WTC11 (cell line): Measurements from ENCODE around the gene PPAN. TPM values are rescaled to one million over a fixed set of nuclear protein-coding genes. Genes with fewer than 3 reads are reported as not detected.

ENCODE experiments used
- ATAC-seq: fragments of 200-7000 bp; cut with Tn5 transposase; 2 replicates; pipeline ENCODE4 v1.10.0; 2021; ENCODE audit warnings: mild to moderate bottlenecking, moderate library complexity
- CTCF ChIA-PET: fragments of 300-600 bp; sonication (Branson Sonifier 250); formaldehyde crosslinking; loops from one replicate; lab custom pipeline; 2021; ENCODE audit warnings: antibody characterized with exemption; lab: Charles Lee
- POLR2A ChIA-PET: fragments of 350-600 bp; sonication (Branson Sonifier 250); formaldehyde crosslinking; loops from one replicate; lab custom pipeline; 2021; ENCODE audit warnings: antibody characterized with exemption; lab: Charles Lee
- DNase-seq: peaks from one replicate; pipeline ENCODE4 v3.0.0; 2021; ENCODE audit warnings: low spot score
- H3K27ac Mint-ChIP-seq: 2 replicates; pipeline ENCODE4 v1.8.0; 2021; ENCODE audit warnings: mixed read lengths
- H3K27me3 Mint-ChIP-seq: 2 replicates; pipeline ENCODE4 v1.8.0; 2021; ENCODE audit warnings: low read depth, mild to moderate bottlenecking, moderate library complexity, mixed read lengths
- H3K36me3 Mint-ChIP-seq: 2 replicates; pipeline ENCODE4 v1.8.0; 2021; ENCODE audit warnings: mixed read lengths
- H3K4me1 Mint-ChIP-seq: 2 replicates; pipeline ENCODE4 v1.8.0; 2022; ENCODE audit warnings: mixed read lengths
- H3K4me3 Mint-ChIP-seq: 2 replicates; pipeline ENCODE4 v1.8.0; 2021; ENCODE audit warnings: mild to moderate bottlenecking, moderate library complexity, mixed read lengths
- H3K9me3 Mint-ChIP-seq: 2 replicates; pipeline ENCODE4 v1.8.0; 2021; ENCODE audit warnings: mixed read lengths
- ATF1 ChIP-seq: sonication (generic); formaldehyde crosslinking; IDR thresholded peaks from 2 replicates; pipeline ENCODE4 v1.8.1; 2023; ENCODE audit warnings: mild to moderate bottlenecking, moderate library complexity, missing genetic modification reagents
- EMX1 ChIP-seq: fragments of 250-450 bp; sonication (Bioruptor Pico); IDR thresholded peaks from 2 replicates; pipeline ENCODE4 v1.8.0; 2021; ENCODE audit warnings: mild to moderate bottlenecking
- MAX ChIP-seq: sonication (generic); formaldehyde crosslinking; IDR thresholded peaks from 2 replicates; pipeline ENCODE4 v1.8.0; 2022; ENCODE audit warnings: mild to moderate bottlenecking, missing genetic modification reagents
- NFE2L1 ChIP-seq: sonication (generic); formaldehyde crosslinking; IDR thresholded peaks from 2 replicates; pipeline ENCODE4 v1.8.1; 2023; ENCODE audit warnings: missing genetic modification reagents
- RELA ChIP-seq: sonication (generic); formaldehyde crosslinking; IDR thresholded peaks from 2 replicates; pipeline ENCODE4 v1.8.1; 2022; ENCODE audit warnings: missing genetic modification reagents, mild to moderate bottlenecking, borderline replicate concordance
- TCF7 ChIP-seq: sonication (generic); formaldehyde crosslinking; IDR thresholded peaks from 2 replicates; pipeline ENCODE4 v1.8.0; 2022; ENCODE audit warnings: mild to moderate bottlenecking, low read depth, missing genetic modification reagents, moderate library complexity
- TEAD1 ChIP-seq: sonication (generic); formaldehyde crosslinking; IDR thresholded peaks from 2 replicates; pipeline ENCODE4 v1.8.0; 2022; ENCODE audit warnings: mild to moderate bottlenecking, missing genetic modification reagents
- ZNF219 ChIP-seq: sonication (generic); formaldehyde crosslinking; IDR thresholded peaks from 2 replicates; pipeline ENCODE4 v1.8.0; 2023; ENCODE audit warnings: missing genetic modification reagents, mild to moderate bottlenecking, borderline replicate concordance
- ZNF232 ChIP-seq: sonication (generic); formaldehyde crosslinking; IDR thresholded peaks from 2 replicates; pipeline ENCODE4 v1.8.0; 2022; ENCODE audit warnings: mild to moderate bottlenecking, missing genetic modification reagents
- ZNF396 ChIP-seq: fragments of 250-450 bp; sonication (Bioruptor Pico); IDR thresholded peaks from 2 replicates; pipeline ENCODE4 v1.8.0; 2021; ENCODE audit warnings: mild to moderate bottlenecking, moderate library complexity, borderline replicate concordance
- ZNF416 ChIP-seq: fragments of 250-450 bp; sonication (Bioruptor Pico); IDR thresholded peaks from 2 replicates; pipeline ENCODE4 v1.9.0; 2021; ENCODE audit warnings: mild to moderate bottlenecking, inconsistent platforms
- ZNF512 ChIP-seq: sonication (generic); formaldehyde crosslinking; IDR thresholded peaks from 2 replicates; pipeline ENCODE4 v1.8.1; 2022; ENCODE audit warnings: missing genetic modification reagents, borderline replicate concordance
- ZNF532 ChIP-seq: fragments of 250-450 bp; sonication (Bioruptor Pico); IDR thresholded peaks from 2 replicates; pipeline ENCODE4 v1.9.0; 2021; ENCODE audit warnings: mild to moderate bottlenecking, borderline replicate concordance
- ZSCAN18 ChIP-seq: fragments of 250-450 bp; sonication (Bioruptor Pico); IDR thresholded peaks from 2 replicates; pipeline ENCODE4 v2.1.2; 2022; ENCODE audit warnings: mild to moderate bottlenecking, moderate library complexity
- total RNA-seq: library from RNA; stranded (reverse); gene quantifications from 3 replicates; pipeline ENCODE4 v1.2.3, GENCODE V29; 2021

The PPAN gene
- total RNA-seq, 1 experiment from 2014 or later, result 83.7 TPM

GRCh38 chr19:10138879-10139795, 33.0 kb downstream of the PPAN start:
- DNase-seq, result no peak
- no peak for ATAC-seq
- TF ChIP-seq ZSCAN18 (CRISPR knock-in tag) (no peak), ZNF416 (CRISPR knock-in tag) (no peak), ATF1 (CRISPR knock-in tag) (no peak), NFE2L1 (no peak), ZNF232 (CRISPR knock-in tag) (no peak)
- ChIA-PET CTCF (interaction anchor here (0.9 kb wide), 1 partner anchor 111 kb away, joined by 3 read pairs; no protein-coding TSS in a partner anchor), POLR2A (no interaction called here)
- Mint-ChIP-seq H3K36me3 (peaks cover 61% of the 10 kb centered on the region), H3K27ac (no peak overlapping the region), H3K4me1 (no peaks in the 10 kb centered on the region), H3K9me3 (no peaks in the 10 kb centered on the region), H3K27me3 (no peaks in the 10 kb centered on the region), H3K4me3 (no peak overlapping the region)

- no peak overlapping the region for H3K4me3 Mint-ChIP-seq
- DNase-seq, result no peak
- H3K27me3 Mint-ChIP-seq, result no peaks in the 10 kb centered on the region
- no peak for TF ChIP-seq MAX (CRISPR knock-in tag)
- CTCF ChIA-PET, result interaction anchor here (0.9 kb wide), 1 partner anchor 110 kb away, joined by 3 read pairs; no protein-coding TSS in a partner anchor
- ATAC-seq, result no peak
- H3K27ac Mint-ChIP-seq, result no peak overlapping the region
- H3K36me3 Mint-ChIP-seq, result peaks cover 66% of the 10 kb centered on the region
- no peaks in the 10 kb centered on the region for H3K4me1 Mint-ChIP-seq
- POLR2A ChIA-PET, result no interaction called here
- no peaks in the 10 kb centered on the region for H3K9me3 Mint-ChIP-seq
These were observed 33.8 kb downstream of the PPAN start for GRCh38 chr19:10139952-10140351.

- CTCF ChIA-PET, result no interaction called here
- peaks cover 76% of the 10 kb centered on the region for H3K36me3 Mint-ChIP-seq
- ATAC-seq, result no peak
These were observed 35.3 kb downstream of the PPAN start for GRCh38 chr19:10141479-10141878.

More at GRCh38 chr19:10141479-10141878, 35.3 kb downstream of the PPAN start:
- no peak overlapping the region for H3K27ac Mint-ChIP-seq
- TF ChIP-seq TEAD1 (no peak), ZNF512 (CRISPR knock-in tag) (no peak), RELA (no peak), TCF7 (no peak), ZNF396 (CRISPR knock-in tag) (no peak), ZNF532 (no peak), ZNF219 (no peak), EMX1 (CRISPR knock-in tag) (no peak)
- DNase-seq, result no peak
- H3K9me3 Mint-ChIP-seq, result no peaks in the 10 kb centered on the region
- no peaks in the 10 kb centered on the region for H3K4me1 Mint-ChIP-seq
- H3K27me3 Mint-ChIP-seq, result no peaks in the 10 kb centered on the region
- POLR2A ChIA-PET, result no interaction called here
- no peak overlapping the region for H3K4me3 Mint-ChIP-seq
